HL-60 (cell line): Measurements from ENCODE around the gene TRIP13.
"Not testable (repeated sequence)": the region's sequence is repeated elsewhere in the genome, so short reads cannot be mapped to it uniquely, and the experiment has no call there.

Source experiments
- DNase-seq, 2 experiments: peaks; one replicate each; pipeline ENCODE4 v3.0.0-alpha.2; 2010 to 2020; ENCODE audit warnings: low read depth in 1 of 2, low spot score in 1 of 2
- H3K27ac ChIP-seq: fragments of 250-450 bp; sonication (Bioruptor Pico); replicated peaks from 2 replicates; pipeline ENCODE4 v1.5.1; 2020; ENCODE audit warnings: mild to moderate bottlenecking, moderate library complexity
- H3K27me3 ChIP-seq: fragments of 250-450 bp; sonication (Bioruptor Pico); 2 replicates; pipeline ENCODE4 v1.5.1; 2021; ENCODE audit warnings: mild to moderate bottlenecking, moderate library complexity; ENCODE audit not compliant: insufficient read depth, poor library complexity, severe bottlenecking
- H3K4me3 ChIP-seq: replicated peaks from 2 replicates; pipeline ENCODE4 v1.5.1; 2011; ENCODE audit warnings: mild to moderate bottlenecking, control low read depth, low read length; ENCODE audit not compliant: insufficient read depth
- CTCF ChIP-seq: IDR thresholded peaks from one replicate; pipeline ENCODE4 v1.5.1; 2011; ENCODE audit warnings: low read length, control low read depth, inconsistent platforms; ENCODE audit not compliant: insufficient read depth
- GABPA ChIP-seq: IDR thresholded peaks from 2 replicates; pipeline ENCODE4 v1.6.1; 2012; ENCODE audit warnings: low read depth
- POLR2AphosphoS5 ChIP-seq: IDR thresholded peaks from 2 replicates; pipeline ENCODE4 v1.6.1; 2012; ENCODE audit warnings: low read depth
- REST ChIP-seq: IDR thresholded peaks from 2 replicates; pipeline ENCODE4 v1.6.1; 2012; ENCODE audit warnings: low read depth; ENCODE audit not compliant: insufficient replicate concordance
- SPI1 ChIP-seq: IDR thresholded peaks from 2 replicates; pipeline ENCODE4 v1.6.1; 2012; ENCODE audit warnings: low read depth, mild to moderate bottlenecking, borderline replicate concordance

The TRIP13 gene

GRCh38 chr5:936149-937144 lies 43.8 kb downstream of the TRIP13 start:
- TF ChIP-seq SPI1 (no peak), POLR2AphosphoS5 (no peak), CTCF (no peak)
- H3K27me3 ChIP-seq, result no peaks in the 10 kb centered on the region
- no peak overlapping the region for H3K4me3 ChIP-seq
- no peak overlapping the region for H3K27ac ChIP-seq
- DNase-seq, result no peak

GRCh38 chr5:937151-937924 lies 44.7 kb downstream of the TRIP13 start:
- TF ChIP-seq REST (no peak), CTCF (no peak), GABPA (no peak), POLR2AphosphoS5 (no peak), SPI1 (no peak)
- no peak overlapping the region for H3K27ac ChIP-seq
- H3K4me3 ChIP-seq, result no peak overlapping the region
- DNase-seq, result no peak
- H3K27me3 ChIP-seq, result no peaks in the 10 kb centered on the region

GRCh38 chr5:939368-939767 lies 46.7 kb downstream of the TRIP13 start:
- TF ChIP-seq POLR2AphosphoS5, result no peak
- no peak for TF ChIP-seq GABPA
- no peak for TF ChIP-seq REST
- no peak for TF ChIP-seq CTCF
- TF ChIP-seq SPI1, result no peak
- no peak overlapping the region for H3K4me3 ChIP-seq
- DNase-seq, result no peak
- H3K27me3 ChIP-seq, result peaks cover 2% of the 10 kb centered on the region
- no peak overlapping the region for H3K27ac ChIP-seq

- DNase-seq, H3K4me3 ChIP-seq, H3K27ac ChIP-seq, H3K27me3 ChIP-seq: not testable (repeated sequence)
Observed at GRCh38 chr5:940741-941140, 48.1 kb downstream of the TRIP13 start.
